HepG2 (cell line): ENCODE data around the gene MAMSTR. TPM values are rescaled to one million over a fixed set of nuclear protein-coding genes. Genes with fewer than 3 reads are reported as not detected.

Experiments
- ATAC-seq: fragments of 200-7000 bp; cut with Tn5 transposase; 3 replicates; pipeline ENCODE4 v1.9.1; 2020; ENCODE audit warnings: mild to moderate bottlenecking, moderate library complexity
- BruUV-seq: library from RNA; stranded (reverse); fragments of 400-500 nt; replicated peaks from 2 replicates; lab custom pipeline; 2021; lab: Mats Ljungman, UMichigan
- CTCF ChIA-PET: fragments of 300-600 bp; formaldehyde crosslinking; extraction: SDS; loops from one replicate; lab custom pipeline; 2021; ENCODE audit warnings: low total read pairs, inconsistent platforms, low intra/inter-chr PET ratio; lab: Yijun Ruan, JAX
- POLR2A ChIA-PET: fragments of 350-600 bp; sonication (Branson Sonifier 250); formaldehyde crosslinking; loops from one replicate; lab custom pipeline; 2020; ENCODE audit warnings: antibody characterized with exemption, inconsistent platforms; lab: Yijun Ruan, JAX
- DNase-seq: peaks from one replicate; pipeline ENCODE4 v3.0.0-alpha.2; 2015; ENCODE audit warnings: low spot score
- FAIRE-seq: peaks from 3 replicates; lab custom pipeline; 2011; peaks lifted over from hg19 to GRCh38; lab: Jason Lieb, UNC
- H2AFZ ChIP-seq: one replicate; pipeline ENCODE4 v1.6.1; 2011; ENCODE audit warnings: low read length, inconsistent platforms
- H3K27ac ChIP-seq: fragments of 300-600 bp; 3 replicates; pipeline ENCODE4 v1.8.0; 2011; ENCODE audit warnings: mixed run types, mild to moderate bottlenecking, mixed read lengths, low read length, inconsistent platforms; ENCODE audit not compliant: insufficient read depth; ENCODE audit errors: extremely low read length
- H3K27me3 ChIP-seq, 2 experiments: fragments of 200-600 bp in 1 of 2; 2 replicates in 1 of 2; 3 replicates in 1 of 2; pipeline versions ENCODE4 v1.6.0 to v1.8.0; 2011; ENCODE audit warnings: low read length in 2 of 2, mild to moderate bottlenecking in 2 of 2, moderate library complexity in 2 of 2, inconsistent platforms in 1 of 2; ENCODE audit not compliant: insufficient read depth in 2 of 2, control insufficient read depth in 1 of 2
- H3K36me3 ChIP-seq, 2 experiments: fragments of 200-600 bp in 1 of 2; replicated peaks in 1 of 2; 2 replicates in 1 of 2; 3 replicates in 1 of 2; pipeline versions ENCODE4 v1.5.1 to v1.8.0; 2011; ENCODE audit warnings: low read length in 2 of 2, inconsistent platforms in 1 of 2; ENCODE audit not compliant: insufficient read depth in 2 of 2, control insufficient read depth in 1 of 2
- H3K4me1 ChIP-seq: 2 replicates; pipeline ENCODE4 v1.5.1; 2012; ENCODE audit warnings: low read length, inconsistent platforms; ENCODE audit not compliant: insufficient read depth
- H3K4me2 ChIP-seq: 2 replicates; pipeline ENCODE4 v1.6.0; 2011; ENCODE audit warnings: low read depth, low read length, inconsistent platforms
- H3K4me3 ChIP-seq, 3 experiments: fragments of 200-600 bp in 1 of 3; sonication (generic), shearing (Covaris generic) in 1 of 3; replicated peaks in 1 of 3; 2 replicates each; pipeline ENCODE4 v1.5.1; 2011 to 2016; ENCODE audit warnings: low read length in 3 of 3, inconsistent platforms in 2 of 3, low read depth in 2 of 3, mild to moderate bottlenecking in 2 of 3, control low read depth in 1 of 3, mixed read lengths in 1 of 3; ENCODE audit not compliant: insufficient read depth in 1 of 3
- H3K79me2 ChIP-seq: one replicate; pipeline ENCODE4 v1.6.1; 2011; ENCODE audit warnings: low read length, inconsistent platforms; ENCODE audit not compliant: insufficient read depth
- H3K9ac ChIP-seq: 2 replicates; pipeline ENCODE4 v1.6.0; 2011; ENCODE audit warnings: mild to moderate bottlenecking, low read depth, low read length, inconsistent platforms; ENCODE audit not compliant: insufficient read depth
- H3K9me3 ChIP-seq: 2 replicates; pipeline ENCODE4 v1.5.1; 2012; ENCODE audit warnings: mild to moderate bottlenecking, low read length
- H4K20me1 ChIP-seq: 2 replicates; pipeline ENCODE4 v1.6.0; 2011; ENCODE audit warnings: inconsistent platforms, mild to moderate bottlenecking, low read length, moderate library complexity; ENCODE audit not compliant: insufficient read depth
- BHLHE40 ChIP-seq: IDR thresholded peaks from 2 replicates; pipeline ENCODE4 v1.6.1; 2011; ENCODE audit warnings: low read length, improper control_type of control experiment
- CEBPB ChIP-seq: IDR thresholded peaks from 2 replicates; pipeline ENCODE4 v1.6.1; 2011; ENCODE audit warnings: low read depth, low read length, improper control_type of control experiment, borderline replicate concordance
- GFI1 ChIP-seq: sonication (generic); formaldehyde crosslinking; IDR thresholded peaks from 2 replicates; pipeline ENCODE4 v1.5.0; 2020; ENCODE audit warnings: missing genetic modification reagents, mild to moderate bottlenecking, borderline replicate concordance
- LCORL ChIP-seq, 2 experiments: fragments of 450-650 bp in 1 of 2; sonication (generic) in 1 of 2; formaldehyde crosslinking in 1 of 2; IDR thresholded peaks; 2 replicates each; pipeline versions ENCODE4 v1.5.0 to v1.6.1; 2017 to 2020; ENCODE audit warnings: antibody characterized with exemption in 1 of 2, missing genetic modification reagents in 1 of 2
- MAX ChIP-seq: IDR thresholded peaks from 2 replicates; pipeline ENCODE4 v1.6.1; 2012; ENCODE audit warnings: inconsistent platforms
- MNT ChIP-seq: fragments of 450-650 bp; IDR thresholded peaks from 2 replicates; pipeline ENCODE4 v1.6.1; 2016
- TEAD2 ChIP-seq: sonication (generic); formaldehyde crosslinking; IDR thresholded peaks from 2 replicates; pipeline ENCODE4 v1.9.0; 2021; ENCODE audit warnings: missing genetic modification reagents
- TOPORS ChIP-seq: sonication (generic); formaldehyde crosslinking; IDR thresholded peaks from 2 replicates; pipeline ENCODE4 v1.8.0; 2023; ENCODE audit warnings: mild to moderate bottlenecking, missing genetic modification reagents
- WGBS: methylation state at CpG from one replicate; pipeline ENCODE4 v1.1.6; 2017; ENCODE audit warnings: low lambda C conversion rate; 5-methylcytosine and 5-hydroxymethylcytosine counted together
- in situ Hi-C: cut with HindIII; loops from 2 replicates; pipeline ENCODE4 v1.10.0; 2017; ENCODE audit warnings: low pct_unique_long_range_greater_than_20kb; ENCODE audit not compliant: extremely low pct_ligation_motif_present
- intact Hi-C: fragments of 100-400 bp; cut with micrococcal nuclease; formaldehyde crosslinking; loops from one replicate; pipeline ENCODE4 v1.10.0; 2022; ENCODE audit not compliant: unreplicated experiment
- polyA plus RNA-seq, 8 experiments: library from polyadenylated mRNA; depleted of rRNA in 3 of 8; stranded (reverse) in 7 of 8; unstranded in 1 of 8; fragments of >200 nt; fragmentation: Illumina TruSeq in 4 of 8; extraction: Trizol in 4 of 8; gene quantifications; 2 replicates each; pipeline versions ENCODE4 v1.2.1 to v1.2.3, GENCODE V29; 2011 to 2016; ENCODE audit warnings: low read depth in 4 of 8, missing spikeins in 1 of 8, mixed read lengths in 1 of 8; ENCODE audit not compliant: insufficient read depth in 1 of 8
- total RNA-seq, 5 experiments: library from RNA; depleted of rRNA; stranded (reverse); fragments of >200 nt; fragmentation: Illumina TruSeq; extraction: Trizol; gene quantifications; 2 replicates each; pipeline ENCODE4 v1.2.3, GENCODE V29; 2016; ENCODE audit warnings: low read depth in 1 of 5
- TF ChIP-seq, protein P1 (sequence below): IDR thresholded peaks from 2 replicates; pipeline ENCODE4 v1.6.1; 2018; ENCODE audit warnings: missing genetic modification reagents, mild to moderate bottlenecking, missing compliant biosample characterization
- TF ChIP-seq, protein P2 (sequence below): sonication (generic); formaldehyde crosslinking; conservative IDR thresholded peaks from 2 replicates; pipeline ENCODE4 v1.4.0; 2020; ENCODE audit warnings: missing genetic modification reagents

Gene MAMSTR
- total and polyA plus RNA-seq, 2 of the 13 experiments (the other 11 are each of a cell fraction or from before 2014, with no cell fraction given) = 2.2 to 2.4 TPM

DNA sequence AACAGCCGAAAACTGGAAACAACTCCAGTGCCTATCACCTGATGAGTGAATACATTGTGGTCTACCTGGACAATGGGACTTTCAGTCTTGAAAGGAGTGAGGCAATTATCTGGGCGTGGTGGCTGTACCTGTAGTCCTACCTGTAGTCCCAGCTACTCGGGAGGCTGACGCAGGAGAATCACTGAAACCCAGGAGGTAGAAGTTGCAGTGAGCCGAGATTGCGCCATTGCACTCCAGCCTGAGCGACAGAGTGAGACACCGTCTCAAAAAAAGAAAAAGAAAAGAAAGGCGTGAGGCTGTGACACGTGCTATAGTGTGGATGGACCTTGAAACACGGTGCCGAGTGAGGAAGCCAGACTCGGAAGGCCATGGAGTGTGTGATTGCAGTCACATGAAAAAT, 42.6 kb downstream of the MAMSTR start:
- no peaks in the 10 kb centered on the region for H4K20me1 ChIP-seq
- H3K36me3 ChIP-seq = no peaks in the 10 kb centered on the region
- no TSS peak for BruUV-seq
- CTCF ChIA-PET = no interaction called here
- ATAC-seq = no peak
- H3K79me2 ChIP-seq = no peaks in the 10 kb centered on the region
- TF ChIP-seq BHLHE40 = 0 out of 2 replicates have a peak, but pooled peaks have one; percentile 12
- no peak for TF ChIP-seq TOPORS (CRISPR knock-in tag)
- TF ChIP-seq MAX = 0 out of 2 replicates have a peak, but pooled peaks have one; percentile 27
- peak; percentile 32; the same call in 1 of the 2 replicates for TF ChIP-seq CEBPB
- 0 out of 2 replicates have a peak, but pooled peaks have one; percentile 26 for TF ChIP-seq MNT
- TF ChIP-seq, all 625 proteins: peak for 4
- FAIRE-seq (no peak), DNase-seq (no peak)
- H3K9ac ChIP-seq = no peak overlapping the region
- no peak overlapping the region for H3K27ac ChIP-seq
- no peaks in the 10 kb centered on the region for H3K9me3 ChIP-seq
- in situ Hi-C loops (loop anchor here (10.0 kb wide), 2 partner anchors 108 to 158 kb away; partner anchors contain the start of gene HSD17B14), intact Hi-C loops (loop anchor here (5.0 kb wide), 1 partner anchor 35 kb away; no protein-coding TSS in a partner anchor)
- peaks cover 28% of the 10 kb centered on the region for H3K4me1 ChIP-seq
- POLR2A ChIA-PET = no interaction called here
- H3K4me3 ChIP-seq = no peak overlapping the region
- 15% methylated on average over 13 of the region's 13 CpGs for WGBS
- H2AFZ ChIP-seq = no peak overlapping the region
- no peak overlapping the region for H3K4me2 ChIP-seq
- H3K27me3 ChIP-seq = peaks cover 6 to 22% of the 10 kb centered on the region in 2 experiments; a peak in 4 of 5 replicates

- Histone ChIP-seq H3K4me2 (no peak overlapping the region), H3K36me3 (no peaks in the 10 kb centered on the region), H3K79me2 (no peaks in the 10 kb centered on the region), H3K4me3 (no peak overlapping the region), H3K9ac (no peak overlapping the region), H4K20me1 (no peaks in the 10 kb centered on the region), H2AFZ (no peak overlapping the region), H3K4me1 (peaks cover 24% of the 10 kb centered on the region), H3K27ac (no peak overlapping the region), H3K9me3 (no peaks in the 10 kb centered on the region), H3K27me3 (peaks cover 6 to 22% of the 10 kb centered on the region in 2 experiments; a peak in 4 of 5 replicates)
- intact Hi-C loops (loop anchor here (5.0 kb wide), 1 partner anchor 36 kb away; no protein-coding TSS in a partner anchor), in situ Hi-C loops (loop anchor here (10.0 kb wide), 2 partner anchors 108 to 158 kb away; partner anchors contain the start of gene HSD17B14)
- ChIA-PET CTCF (interaction anchor here (2.0 kb wide), 1 partner anchor 62 kb away, joined by 18 read pairs; no protein-coding TSS in a partner anchor), POLR2A (interaction anchor here (0.6 kb wide), 1 partner anchor 1063 kb away, joined by 4 read pairs; no protein-coding TSS in a partner anchor)
- BruUV-seq = no TSS peak
- no peak for FAIRE-seq
- no peak for DNase-seq
- WGBS = 53% methylated on average over 16 of the region's 17 CpGs
- ATAC-seq = no peak
- TF ChIP-seq LCORL (IDR thresholded peaks at IDR 0.05) (no peak), LCORL (CRISPR knock-in tag; IDR thresholded peaks at IDR 0.05) (no peak), BHLHE40 (no peak), GFI1 (CRISPR knock-in tag) (no peak), TEAD2 (CRISPR knock-in tag) (no peak)
- TF ChIP-seq, protein P1, sequence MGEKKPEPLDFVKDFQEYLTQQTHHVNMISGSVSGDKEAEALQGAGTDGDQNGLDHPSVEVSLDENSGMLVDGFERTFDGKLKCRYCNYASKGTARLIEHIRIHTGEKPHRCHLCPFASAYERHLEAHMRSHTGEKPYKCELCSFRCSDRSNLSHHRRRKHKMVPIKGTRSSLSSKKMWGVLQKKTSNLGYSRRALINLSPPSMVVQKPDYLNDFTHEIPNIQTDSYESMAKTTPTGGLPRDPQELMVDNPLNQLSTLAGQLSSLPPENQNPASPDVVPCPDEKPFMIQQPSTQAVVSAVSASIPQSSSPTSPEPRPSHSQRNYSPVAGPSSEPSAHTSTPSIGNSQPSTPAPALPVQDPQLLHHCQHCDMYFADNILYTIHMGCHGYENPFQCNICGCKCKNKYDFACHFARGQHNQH (CRISPR knock-in tag) = no peak
- TF ChIP-seq, protein P2, sequence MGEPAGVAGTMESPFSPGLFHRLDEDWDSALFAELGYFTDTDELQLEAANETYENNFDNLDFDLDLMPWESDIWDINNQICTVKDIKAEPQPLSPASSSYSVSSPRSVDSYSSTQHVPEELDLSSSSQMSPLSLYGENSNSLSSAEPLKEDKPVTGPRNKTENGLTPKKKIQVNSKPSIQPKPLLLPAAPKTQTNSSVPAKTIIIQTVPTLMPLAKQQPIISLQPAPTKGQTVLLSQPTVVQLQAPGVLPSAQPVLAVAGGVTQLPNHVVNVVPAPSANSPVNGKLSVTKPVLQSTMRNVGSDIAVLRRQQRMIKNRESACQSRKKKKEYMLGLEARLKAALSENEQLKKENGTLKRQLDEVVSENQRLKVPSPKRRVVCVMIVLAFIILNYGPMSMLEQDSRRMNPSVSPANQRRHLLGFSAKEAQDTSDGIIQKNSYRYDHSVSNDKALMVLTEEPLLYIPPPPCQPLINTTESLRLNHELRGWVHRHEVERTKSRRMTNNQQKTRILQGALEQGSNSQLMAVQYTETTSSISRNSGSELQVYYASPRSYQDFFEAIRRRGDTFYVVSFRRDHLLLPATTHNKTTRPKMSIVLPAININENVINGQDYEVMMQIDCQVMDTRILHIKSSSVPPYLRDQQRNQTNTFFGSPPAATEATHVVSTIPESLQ (CRISPR knock-in tag) = no peak
These were observed 43.0 kb downstream of the MAMSTR start for GRCh38 chr19:48676487-48676886.
